Stimulated activated CD4-positive, alpha-beta T cell treated with anti-CD3 and anti-CD28 coated beads, Interleukin-12 subunit alpha, Interleukin-12 subunit beta, amount 100 ng/mL, for 48 hours (primary cell): ENCODE measurements around the gene DTX2.
"Not testable (repeated sequence)": the region's sequence is repeated elsewhere in the genome, so short reads cannot be mapped to it uniquely, and the experiment has no call there.

Experiments
- DNase-seq, 3 donors: peaks; one replicate each; pipeline ENCODE4 v3.0.0-alpha.2; 2020; ENCODE audit warnings: low read depth in 2 of 3, low spot score in 1 of 3

DTX2 gene

DNA sequence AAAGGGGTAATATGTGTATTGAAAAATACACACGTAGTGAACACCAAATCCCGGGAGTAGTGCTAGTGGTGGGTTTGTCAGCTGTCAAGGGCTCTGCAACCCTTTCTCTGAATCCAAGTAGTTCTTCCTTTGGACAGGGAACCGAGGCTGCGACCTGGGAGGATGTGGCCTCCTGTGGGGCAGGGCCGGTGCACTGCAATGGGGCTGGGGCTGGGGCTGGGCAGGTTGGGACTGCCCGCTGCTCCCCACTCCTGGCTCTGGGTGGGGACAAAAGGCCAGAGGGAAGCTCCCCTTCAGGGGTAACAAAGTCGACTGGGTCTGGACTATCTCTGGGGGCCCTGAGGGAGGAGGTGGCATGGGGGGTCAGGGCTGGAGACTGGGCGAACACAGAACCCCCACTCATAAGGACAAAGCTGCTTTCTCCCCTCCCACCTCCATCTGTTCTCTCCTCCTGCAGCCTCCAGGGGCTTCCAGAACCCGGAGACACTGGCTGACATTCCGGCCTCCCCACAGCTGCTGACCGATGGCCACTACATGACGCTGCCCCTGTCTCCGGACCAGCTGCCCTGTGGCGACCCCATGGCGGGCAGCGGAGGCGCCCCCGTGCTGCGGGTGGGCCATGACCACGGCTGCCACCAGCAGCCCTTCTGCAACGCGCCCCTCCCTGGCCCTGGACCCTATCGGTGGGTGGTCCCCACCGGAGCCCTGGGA lies 49.8 kb downstream of the DTX2 start:
- not testable (repeated sequence) for DNase-seq

GRCh38 chr7:76511911-76512885 lies 50.7 kb downstream of the DTX2 start:
- not testable (repeated sequence) for DNase-seq

GRCh38 chr7:76512941-76513816 lies 51.7 kb downstream of the DTX2 start:
- no peak for DNase-seq

DNA sequence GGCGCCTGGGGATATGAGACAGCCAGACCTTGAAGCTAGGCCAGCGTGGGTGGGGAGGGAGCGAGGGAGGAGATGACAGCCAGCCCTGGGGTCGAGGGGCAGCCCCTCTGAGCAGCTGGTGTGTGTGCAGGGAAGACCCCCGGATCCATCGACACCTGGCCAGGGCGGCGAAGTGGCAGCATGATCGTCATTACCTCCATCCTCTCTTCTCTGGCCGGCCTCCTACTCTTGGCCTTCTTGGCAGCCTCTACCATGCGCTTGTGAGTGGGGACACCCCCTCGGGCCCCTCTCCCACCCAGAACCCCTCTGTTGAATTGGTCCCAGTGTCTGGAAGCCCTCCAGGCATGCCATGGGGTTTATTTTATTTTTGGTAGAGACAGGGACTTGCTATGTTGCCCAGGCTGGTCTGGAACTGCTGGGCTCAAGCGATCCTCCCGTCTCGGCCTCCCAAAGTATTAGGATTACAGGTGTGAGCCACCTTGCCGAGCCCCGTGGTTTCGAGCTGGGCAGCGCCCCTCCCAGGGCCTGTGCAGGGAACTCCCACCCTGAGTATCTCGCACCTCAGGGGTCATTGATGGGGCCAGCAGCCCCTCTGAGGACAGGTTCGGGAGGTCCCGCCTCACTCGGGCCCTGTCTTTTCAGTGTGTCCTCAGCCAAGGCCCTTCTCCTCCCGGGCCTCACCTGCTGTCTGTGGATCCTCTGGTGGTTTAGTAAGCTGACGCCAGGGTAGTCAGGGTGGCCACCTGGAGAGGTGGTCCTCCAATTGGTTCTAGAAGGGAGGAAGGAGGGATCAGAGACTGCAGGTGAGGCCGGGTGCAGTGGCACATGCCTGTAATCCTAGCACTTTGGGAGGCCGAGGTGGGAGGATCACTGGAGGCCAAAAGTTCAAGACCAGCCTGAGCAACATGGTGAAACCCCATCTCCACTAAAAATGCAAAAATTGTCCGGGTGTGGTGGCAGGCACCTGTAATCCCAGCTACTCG lies 52.6 kb downstream of the DTX2 start:
- DNase-seq: no peak

GRCh38 chr7:76514926-76515771 lies 53.6 kb downstream of the DTX2 start:
- no peak for DNase-seq

DNA sequence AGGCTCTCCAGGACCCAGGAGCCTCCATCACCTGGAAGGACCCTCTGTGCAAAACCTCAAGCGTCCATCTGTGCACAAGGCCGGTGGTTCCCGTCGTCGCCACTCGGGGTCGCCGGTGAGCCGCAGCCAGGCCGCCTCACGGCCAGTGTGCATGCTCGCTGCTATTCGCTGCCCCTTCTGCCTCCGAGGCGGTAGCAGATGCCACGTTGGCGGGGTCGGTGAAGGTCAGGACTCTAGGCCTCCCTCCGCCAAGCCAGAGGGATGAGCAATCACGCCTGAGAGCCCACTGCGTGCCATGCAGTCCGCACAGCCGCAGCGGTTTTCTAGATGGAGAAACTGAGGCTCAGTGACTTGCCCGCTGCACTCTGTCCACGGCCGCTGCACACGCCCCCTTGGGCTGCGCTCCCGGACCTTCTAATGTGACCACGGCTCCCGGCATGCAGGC lies 54.5 kb downstream of the DTX2 start:
- DNase-seq: peak in 1 of 3 donors; percentile 23

- DNase-seq: not testable (repeated sequence)
These were observed 55.4 kb downstream of the DTX2 start for GRCh38 chr7:76516932-76517331.

DNA sequence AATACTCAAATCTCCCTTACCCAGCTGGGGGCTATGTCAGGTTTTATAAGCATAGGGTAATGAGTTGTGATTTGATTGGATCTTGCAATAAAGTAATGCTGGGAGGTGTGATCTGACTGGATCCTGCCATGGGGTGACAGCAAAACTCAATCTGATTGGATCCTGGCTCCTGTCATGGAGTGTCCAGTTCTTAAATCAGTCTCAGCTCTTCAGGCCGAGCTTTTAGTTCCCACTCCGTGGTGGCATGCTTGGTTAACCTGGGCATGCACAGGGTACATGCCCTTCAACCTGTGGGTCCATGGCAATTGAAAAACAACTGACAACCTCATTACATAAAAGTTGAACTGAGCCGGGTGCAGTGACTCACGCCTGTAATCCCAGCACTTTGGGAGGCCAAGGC lies 64.7 kb downstream of the DTX2 start:
- not testable (repeated sequence) for DNase-seq

DNA sequence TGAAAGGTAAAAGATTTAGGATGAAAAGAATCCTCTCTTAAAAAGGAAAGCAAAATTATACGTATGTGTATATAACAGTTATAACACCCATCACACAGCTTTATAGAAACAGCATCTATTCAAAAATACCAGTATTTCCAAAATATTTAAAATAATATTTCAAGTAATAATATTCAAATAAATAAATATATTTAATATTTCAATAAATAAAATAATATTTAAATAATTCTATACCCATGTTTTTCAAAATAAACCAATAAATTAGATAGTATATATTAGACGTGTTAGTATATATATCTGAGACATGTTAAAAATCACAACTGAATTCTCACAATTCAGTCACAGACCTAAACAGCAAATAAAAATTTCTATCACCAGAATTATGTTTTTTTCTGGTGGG lies 70.1 kb downstream of the DTX2 start:
- DNase-seq: not testable (repeated sequence)

DNA sequence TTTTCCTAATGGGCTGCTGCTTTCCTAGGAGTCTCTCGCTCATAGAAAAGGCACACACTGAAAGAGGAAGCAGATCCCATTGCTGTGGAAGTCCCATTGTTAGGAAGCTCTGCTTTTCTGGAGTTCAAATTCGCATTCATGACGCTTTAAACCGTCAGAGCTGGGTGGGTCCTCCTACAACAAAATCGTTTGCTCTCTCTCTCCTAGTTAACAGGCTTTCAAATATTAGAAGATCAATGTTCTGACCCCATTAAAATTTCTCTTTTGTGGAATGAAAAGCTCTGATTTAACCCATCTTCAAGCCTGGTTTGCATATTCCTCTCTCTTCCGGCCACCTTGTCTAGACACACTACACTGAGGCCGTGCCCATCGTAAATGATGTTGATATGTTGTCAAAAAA lies 81.7 kb downstream of the DTX2 start, which contains the start of gene SPDYE16:
Gene SPDYE16, minus strand, starts transcription at position 101 of the 400 bp plus-strand sequence. CDS start 1,838 bp downstream, outside the sequence.
- not testable (repeated sequence) for DNase-seq

DNA sequence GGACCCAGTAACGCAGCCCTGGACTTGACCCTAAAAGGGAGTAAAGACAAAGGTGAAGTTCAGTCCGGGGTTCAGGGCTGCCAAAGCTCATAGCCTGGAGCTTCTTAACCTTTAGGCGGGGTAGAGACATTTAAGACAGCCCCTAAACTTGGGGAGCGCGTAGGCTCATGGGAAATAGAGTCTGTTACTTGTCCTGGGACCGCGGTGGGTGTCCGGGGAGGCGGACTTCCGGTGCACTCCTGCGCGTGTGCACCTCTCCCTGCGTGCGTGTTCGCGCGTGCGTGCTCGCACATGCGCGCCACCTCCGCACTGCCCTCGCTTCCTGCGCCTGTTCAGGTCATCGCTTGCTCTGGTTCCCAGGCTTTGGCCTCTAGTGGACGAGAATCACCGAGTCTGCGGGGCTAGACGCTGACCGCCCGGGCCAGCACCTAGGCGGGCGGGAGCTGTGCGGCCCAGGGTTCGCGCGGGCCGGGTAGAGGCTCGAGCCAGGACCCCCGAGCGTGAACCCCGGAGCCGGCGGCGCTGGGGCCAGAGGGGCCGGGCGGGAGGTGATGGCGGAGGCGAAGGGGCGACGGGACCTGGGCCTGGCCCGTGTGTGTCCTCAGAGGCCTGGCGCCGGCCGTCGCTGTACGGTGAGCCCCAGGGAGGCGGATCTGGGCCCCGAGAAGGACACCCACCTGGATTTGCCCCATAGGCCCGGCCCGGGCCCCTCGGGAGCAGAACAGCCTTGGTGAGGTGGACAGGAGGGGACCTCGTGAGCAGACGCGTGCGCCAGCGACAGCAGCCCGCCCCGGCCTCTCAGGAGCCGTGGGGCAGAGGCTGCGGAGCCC lies 87.7 kb downstream of the DTX2 start:
- DNase-seq: peak; percentile 78 to 88 (median 82)

DNA sequence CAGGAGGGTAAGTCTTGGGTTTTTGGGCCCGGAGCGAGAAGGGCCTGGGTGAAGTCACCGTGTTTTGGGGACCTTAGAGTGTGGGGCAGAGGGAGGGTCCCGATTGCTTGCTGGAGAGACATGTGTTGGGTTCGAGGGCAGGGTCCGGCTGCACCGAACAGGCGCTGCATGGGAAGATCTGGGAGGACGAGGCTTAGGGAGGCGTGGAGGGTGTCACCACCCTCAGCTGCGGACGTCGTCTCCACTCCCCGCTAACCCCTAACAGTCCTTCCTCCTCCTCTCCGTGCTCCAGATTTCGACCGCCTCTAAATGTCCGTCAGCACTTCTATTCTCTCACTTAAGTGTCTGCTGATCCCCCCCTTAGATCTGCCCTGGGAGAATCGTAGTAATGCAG lies 88.3 kb downstream of the DTX2 start:
- DNase-seq: not testable (repeated sequence)

- not testable (repeated sequence) for DNase-seq
These were observed 90.5 kb downstream of the DTX2 start for GRCh38 chr7:76551992-76552391.
